Measurements from ENCODE around the gene SYNC.
A peak's percentile ranks its signal among the peaks of the same experiment; 100 is the strongest.
"Not testable (repeated sequence)": the region's sequence is repeated elsewhere in the genome, so short reads cannot be mapped to it uniquely, and the experiment has no call there.

The SYNC gene

GRCh38 chr1:32652244-32652962, 50.2 kb downstream of the SYNC start:
- Histone ChIP-seq H3K36me3 (ENCODE audit: control insufficient read depth, insufficient read depth, low read length, severe bottlenecking) (peaks cover 47% of the 10 kb centered on the region), H3K9ac (ENCODE audit: low read length) (peak overlapping the region; percentile 92), H3K27me3 (replicated peaks; ENCODE audit: control insufficient read depth, insufficient read depth, low read length) (no peaks in the 10 kb centered on the region), H3K9me3 (ENCODE audit: control insufficient read depth, low read length) (no peaks in the 10 kb centered on the region), H3K4me3 (ENCODE audit: low read length) (peak overlapping the region; percentile 87), H3K4me1 (ENCODE audit: control insufficient read depth, insufficient read depth, low read length) (peaks cover 24% of the 10 kb centered on the region)
- no peak for DNase-seq (ENCODE audit: low read depth)

DNA sequence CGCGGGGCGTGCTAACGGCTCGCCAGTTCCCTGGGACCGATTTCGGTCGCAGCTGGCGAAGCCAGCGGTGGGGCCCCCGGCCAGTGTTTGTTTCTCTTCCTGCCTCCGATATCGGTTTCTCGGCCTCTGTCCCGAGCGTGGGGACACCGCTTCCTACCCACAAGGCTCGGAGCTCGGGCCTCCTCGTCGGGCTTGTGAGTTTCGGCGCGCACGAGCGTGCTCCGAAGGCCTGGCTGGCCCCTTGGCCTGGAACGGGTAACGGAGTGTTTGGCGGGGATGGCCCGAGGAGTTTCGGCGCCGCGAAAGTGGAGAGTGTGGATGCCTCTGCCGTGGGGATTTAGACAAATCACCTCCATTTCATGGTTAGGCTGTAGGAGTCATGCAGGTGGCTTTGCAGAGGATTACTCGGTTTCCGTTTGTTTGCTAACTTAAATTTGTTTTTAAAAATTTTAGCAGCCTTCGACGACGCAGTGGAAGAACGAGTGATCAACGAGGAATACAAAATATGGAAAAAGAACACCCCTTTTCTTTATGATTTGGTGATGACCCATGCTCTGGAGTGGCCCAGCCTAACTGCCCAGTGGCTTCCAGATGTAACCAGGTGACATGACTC, 51.0 kb downstream of the SYNC start:
- peak overlapping the region; percentile 87 for H3K4me3 ChIP-seq (ENCODE audit: low read length)
- peak overlapping the region; percentile 92 for H3K9ac ChIP-seq (ENCODE audit: low read length)
- no peaks in the 10 kb centered on the region for H3K27me3 ChIP-seq (replicated peaks; ENCODE audit: control insufficient read depth, insufficient read depth, low read length)
- H3K9me3 ChIP-seq (ENCODE audit: control insufficient read depth, low read length): no peaks in the 10 kb centered on the region
- H3K4me1 ChIP-seq (ENCODE audit: control insufficient read depth, insufficient read depth, low read length): peaks cover 24% of the 10 kb centered on the region
- DNase-seq (ENCODE audit: low read depth): no peak
- H3K36me3 ChIP-seq (ENCODE audit: control insufficient read depth, insufficient read depth, low read length, severe bottlenecking): peaks cover 39% of the 10 kb centered on the region

DNA sequence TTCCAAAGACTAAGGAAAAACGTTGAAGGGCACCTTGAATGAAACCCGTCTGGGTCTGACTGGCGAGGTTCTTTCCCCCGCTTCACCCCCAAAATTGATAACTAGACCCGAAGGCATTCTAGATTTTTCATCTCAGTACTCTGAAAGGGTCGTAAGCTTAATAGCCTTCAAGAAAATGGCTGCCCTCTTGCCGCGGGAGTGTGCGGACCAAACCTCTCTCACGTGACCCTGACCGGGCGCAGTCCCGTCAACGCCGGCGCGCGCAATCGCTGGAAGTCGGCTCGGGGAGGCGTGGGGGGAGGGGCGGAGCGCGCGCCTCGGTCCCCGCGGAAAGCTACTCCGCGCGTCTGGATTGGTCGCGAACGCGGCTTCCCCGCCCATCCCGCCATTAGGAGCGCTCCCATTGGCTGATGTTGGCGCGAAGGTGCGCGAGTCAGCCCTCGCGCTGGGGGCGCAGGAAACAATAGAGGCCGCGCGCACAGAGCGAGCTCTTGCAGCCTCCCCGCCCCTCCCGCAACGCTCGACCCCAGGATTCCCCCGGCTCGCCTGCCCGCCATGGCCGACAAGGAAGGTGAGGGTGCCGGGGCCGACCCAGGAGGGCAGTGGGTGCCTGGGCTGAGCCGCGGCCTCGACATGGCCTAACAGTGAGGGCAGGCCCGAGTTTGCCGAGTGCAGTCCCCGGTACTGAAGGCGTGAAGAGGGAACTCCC, 51.7 kb downstream of the SYNC start, which contains the start of gene RBBP4:
TSS of gene RBBP4 (plus strand) at position 457 of the 709 bp plus-strand sequence. CDS start at position 556, 99 bp downstream.
- H3K4me1 ChIP-seq (ENCODE audit: control insufficient read depth, insufficient read depth, low read length): peaks cover 24% of the 10 kb centered on the region
- peak; percentile 99 for DNase-seq (ENCODE audit: low read depth)
- peak within 1 kb of the TSS; percentile 92 for H3K9ac ChIP-seq (ENCODE audit: low read length)
- H3K27me3 ChIP-seq (replicated peaks; ENCODE audit: control insufficient read depth, insufficient read depth, low read length): no peaks in the 10 kb centered on the region
- peaks cover 33% of the 10 kb centered on the region for H3K36me3 ChIP-seq (ENCODE audit: control insufficient read depth, insufficient read depth, low read length, severe bottlenecking)
- H3K4me3 ChIP-seq (ENCODE audit: low read length): peak within 1 kb of the TSS; percentile 87
- no peaks in the 10 kb centered on the region for H3K9me3 ChIP-seq (ENCODE audit: control insufficient read depth, low read length)

DNA sequence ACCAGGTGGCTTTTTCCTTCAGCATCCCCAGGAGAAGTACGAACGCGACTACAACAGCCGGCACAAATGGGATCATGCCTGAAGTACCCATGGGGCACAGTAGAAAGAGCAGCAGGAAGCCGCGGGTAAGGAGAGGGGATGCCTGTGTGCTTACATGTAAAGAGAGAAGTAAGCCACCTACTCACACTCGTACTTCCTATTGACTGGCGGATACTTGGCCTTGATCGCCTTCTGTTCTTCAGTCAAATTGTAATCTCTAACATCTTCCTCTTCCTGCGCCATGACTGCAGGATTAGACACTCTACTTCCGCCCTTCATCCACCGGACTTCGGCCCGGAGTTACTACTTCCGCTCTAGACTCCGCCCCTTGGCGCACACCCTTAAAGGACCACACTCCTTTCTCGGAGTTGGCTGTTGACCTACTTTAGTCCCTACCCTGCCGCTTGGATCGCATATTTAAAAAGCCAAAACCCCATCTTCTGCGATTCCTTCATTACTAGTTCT, 52.3 kb downstream of the SYNC start, which contains the start of gene ZBTB8OS:
TSS of gene ZBTB8OS (minus strand) at position 303 of the 504 bp plus-strand sequence. CDS start at position 282, 21 bp downstream.
- Histone ChIP-seq H3K27me3 (replicated peaks; ENCODE audit: control insufficient read depth, insufficient read depth, low read length) (no peaks in the 10 kb centered on the region), H3K9me3 (ENCODE audit: control insufficient read depth, low read length) (no peaks in the 10 kb centered on the region), H3K4me3 (ENCODE audit: low read length) (peak within 1 kb of the TSS; percentile 87), H3K4me1 (ENCODE audit: control insufficient read depth, insufficient read depth, low read length) (peaks cover 24% of the 10 kb centered on the region), H3K9ac (ENCODE audit: low read length) (peak within 1 kb of the TSS; percentile 92), H3K36me3 (ENCODE audit: control insufficient read depth, insufficient read depth, low read length, severe bottlenecking) (peaks cover 27% of the 10 kb centered on the region)
- peak; percentile 96 for DNase-seq (ENCODE audit: low read depth)

DNA sequence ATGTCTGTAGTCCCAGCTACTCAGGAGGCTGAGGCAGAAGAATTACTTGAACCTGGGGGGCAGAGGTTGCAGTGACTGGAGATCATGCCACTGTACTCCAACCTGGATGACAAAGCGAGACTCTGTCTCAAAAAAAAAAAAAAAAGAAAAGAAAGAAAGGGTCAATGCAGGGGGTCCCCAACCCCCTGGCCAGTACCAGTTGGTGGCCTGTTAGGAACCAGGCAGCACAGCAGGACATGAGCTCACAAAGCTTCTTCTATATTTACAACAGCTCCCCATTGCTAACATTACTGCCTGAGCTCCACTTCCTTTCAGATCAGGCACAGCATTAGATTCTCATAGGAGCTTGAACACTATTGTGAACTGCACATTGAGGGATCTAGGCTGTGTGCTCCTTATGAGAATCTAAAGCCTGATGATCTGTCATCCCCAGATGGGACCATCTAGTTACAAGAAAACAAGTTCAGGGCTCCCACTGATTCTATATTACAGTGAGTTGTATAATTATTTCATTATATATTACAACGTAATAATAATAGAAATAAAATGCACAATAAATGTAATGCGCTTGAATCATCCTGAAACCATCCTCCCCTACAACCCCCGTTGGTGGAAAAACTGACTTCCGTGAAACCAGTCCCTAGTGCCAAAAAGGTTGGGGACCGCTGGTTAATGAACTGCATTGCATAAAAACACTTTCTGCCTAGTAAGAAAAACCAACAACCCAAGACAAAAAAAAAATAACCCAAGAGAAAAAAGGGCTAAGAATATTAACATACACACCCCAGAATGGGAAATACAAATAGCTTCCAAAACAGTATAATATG, 55.0 kb downstream of the SYNC start:
- H3K36me3 ChIP-seq (ENCODE audit: control insufficient read depth, insufficient read depth, low read length, severe bottlenecking): peaks cover 6% of the 10 kb centered on the region
- peaks cover 10% of the 10 kb centered on the region for H3K4me1 ChIP-seq (ENCODE audit: control insufficient read depth, insufficient read depth, low read length)
- no peaks in the 10 kb centered on the region for H3K9me3 ChIP-seq (ENCODE audit: control insufficient read depth, low read length)
- H3K9ac ChIP-seq (ENCODE audit: low read length): no peak overlapping the region
- no peak for DNase-seq (ENCODE audit: low read depth)
- no peaks in the 10 kb centered on the region for H3K27me3 ChIP-seq (replicated peaks; ENCODE audit: control insufficient read depth, insufficient read depth, low read length)
- H3K4me3 ChIP-seq (ENCODE audit: low read length): no peak overlapping the region

GRCh38 chr1:32644426-32644825, 58.1 kb downstream of the SYNC start:
- Histone ChIP-seq H3K9ac (ENCODE audit: low read length) (no peak overlapping the region), H3K9me3 (ENCODE audit: control insufficient read depth, low read length) (no peaks in the 10 kb centered on the region), H3K27me3 (replicated peaks; ENCODE audit: control insufficient read depth, insufficient read depth, low read length) (no peaks in the 10 kb centered on the region), H3K36me3 (ENCODE audit: control insufficient read depth, insufficient read depth, low read length, severe bottlenecking) (no peaks in the 10 kb centered on the region), H3K4me3 (ENCODE audit: low read length) (no peak overlapping the region), H3K4me1 (ENCODE audit: control insufficient read depth, insufficient read depth, low read length) (peaks cover 5% of the 10 kb centered on the region)
- no peak for DNase-seq (ENCODE audit: low read depth)

- not testable (repeated sequence) for H3K9me3 ChIP-seq (ENCODE audit: control insufficient read depth, low read length); H3K9ac ChIP-seq (ENCODE audit: low read length); H3K4me3 ChIP-seq (ENCODE audit: low read length); H3K27me3 ChIP-seq (replicated peaks; ENCODE audit: control insufficient read depth, insufficient read depth, low read length); DNase-seq (ENCODE audit: low read depth); H3K36me3 ChIP-seq (ENCODE audit: control insufficient read depth, insufficient read depth, low read length, severe bottlenecking); H3K4me1 ChIP-seq (ENCODE audit: control insufficient read depth, insufficient read depth, low read length)
These were observed 60.2 kb downstream of the SYNC start for GRCh38 chr1:32642292-32642827.

GRCh38 chr1:32639489-32640075, 63.0 kb downstream of the SYNC start:
- H3K27me3 ChIP-seq (replicated peaks; ENCODE audit: control insufficient read depth, insufficient read depth, low read length): no peaks in the 10 kb centered on the region
- H3K9me3 ChIP-seq (ENCODE audit: control insufficient read depth, low read length): no peaks in the 10 kb centered on the region
- DNase-seq (ENCODE audit: low read depth): peak; percentile 51
- H3K4me1 ChIP-seq (ENCODE audit: control insufficient read depth, insufficient read depth, low read length): peaks cover 5% of the 10 kb centered on the region
- no peaks in the 10 kb centered on the region for H3K36me3 ChIP-seq (ENCODE audit: control insufficient read depth, insufficient read depth, low read length, severe bottlenecking)
- no peak overlapping the region for H3K9ac ChIP-seq (ENCODE audit: low read length)
- no peak overlapping the region for H3K4me3 ChIP-seq (ENCODE audit: low read length)

DNA sequence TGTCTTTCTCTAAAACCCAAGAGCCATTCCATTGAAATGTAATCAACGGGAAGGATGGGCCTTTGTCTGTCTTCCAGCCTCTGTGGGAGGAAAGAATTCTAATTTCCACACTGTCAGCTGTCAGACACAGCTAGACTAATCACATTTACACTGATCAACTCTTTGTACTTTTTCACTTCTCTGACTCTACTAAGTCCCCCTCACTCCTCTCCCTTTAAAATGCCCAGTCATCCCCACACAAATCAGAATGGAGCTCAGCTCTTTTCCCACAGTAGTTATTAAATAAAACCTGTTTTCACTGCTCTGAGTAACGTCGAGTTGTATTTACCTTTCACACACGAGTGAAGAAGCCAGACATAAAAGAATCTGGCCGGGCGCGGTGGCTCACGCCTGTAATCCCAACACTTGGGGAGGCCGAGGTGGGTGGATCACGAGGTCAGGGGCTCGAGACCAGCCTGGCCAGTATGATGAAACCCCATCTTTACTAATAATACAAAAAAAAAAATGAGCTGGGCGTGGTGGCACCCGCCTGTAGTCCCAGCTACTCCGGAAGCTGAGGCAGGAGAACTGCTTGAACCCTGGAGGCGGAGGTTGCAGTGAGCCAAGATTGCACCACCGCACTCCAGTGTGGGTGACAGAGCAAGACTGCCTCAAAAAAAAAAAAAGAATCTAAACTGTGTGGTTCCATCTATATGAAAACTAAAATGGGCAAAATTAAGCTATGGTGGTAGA, 65.5 kb downstream of the SYNC start:
- peaks cover 5% of the 10 kb centered on the region for H3K4me1 ChIP-seq (ENCODE audit: control insufficient read depth, insufficient read depth, low read length)
- no peaks in the 10 kb centered on the region for H3K27me3 ChIP-seq (replicated peaks; ENCODE audit: control insufficient read depth, insufficient read depth, low read length)
- no peak for DNase-seq (ENCODE audit: low read depth)
- no peak overlapping the region for H3K4me3 ChIP-seq (ENCODE audit: low read length)
- H3K9ac ChIP-seq (ENCODE audit: low read length): no peak overlapping the region
- peaks cover 17% of the 10 kb centered on the region for H3K36me3 ChIP-seq (ENCODE audit: control insufficient read depth, insufficient read depth, low read length, severe bottlenecking)
- H3K9me3 ChIP-seq (ENCODE audit: control insufficient read depth, low read length): no peaks in the 10 kb centered on the region
